ENCODE data around the gene IL24.
A peak's percentile ranks its signal among the peaks of the same experiment; 100 is the strongest.

DNA sequence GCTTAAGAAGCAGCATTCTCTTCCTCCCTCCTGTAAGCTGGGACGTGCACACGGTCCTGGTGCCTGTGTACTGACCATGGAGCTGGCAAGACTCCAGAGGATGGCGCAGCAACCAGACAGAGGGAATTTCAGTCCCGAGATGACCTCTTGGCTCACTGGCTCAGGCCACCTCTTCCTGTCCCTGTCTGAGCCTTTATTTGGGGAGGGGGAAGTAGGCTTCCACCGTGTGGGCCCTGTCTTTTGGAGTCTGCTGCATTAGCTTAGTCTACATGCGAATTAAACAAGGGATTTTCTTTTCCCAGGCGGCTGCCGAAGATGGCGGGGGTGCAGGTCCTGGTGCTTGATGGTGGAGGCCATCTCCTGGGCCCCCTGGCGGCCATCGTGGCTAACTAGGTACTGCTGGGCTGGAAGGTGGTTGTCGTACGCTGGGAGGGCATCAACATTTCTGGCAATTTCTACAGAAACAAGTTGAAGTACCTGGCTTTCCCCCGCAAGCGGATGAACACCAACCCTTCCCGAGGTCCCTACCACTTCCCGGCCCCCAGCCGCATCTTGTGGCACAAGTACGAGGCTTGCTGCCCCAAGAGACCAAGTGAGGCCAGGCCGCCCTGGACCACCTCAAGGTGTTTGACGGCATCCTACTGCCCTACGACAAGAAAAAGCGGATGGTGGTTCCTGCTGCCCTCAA, 10.2 kb downstream of the IL24 start:
- TF ChIP-seq, protein P1, sequence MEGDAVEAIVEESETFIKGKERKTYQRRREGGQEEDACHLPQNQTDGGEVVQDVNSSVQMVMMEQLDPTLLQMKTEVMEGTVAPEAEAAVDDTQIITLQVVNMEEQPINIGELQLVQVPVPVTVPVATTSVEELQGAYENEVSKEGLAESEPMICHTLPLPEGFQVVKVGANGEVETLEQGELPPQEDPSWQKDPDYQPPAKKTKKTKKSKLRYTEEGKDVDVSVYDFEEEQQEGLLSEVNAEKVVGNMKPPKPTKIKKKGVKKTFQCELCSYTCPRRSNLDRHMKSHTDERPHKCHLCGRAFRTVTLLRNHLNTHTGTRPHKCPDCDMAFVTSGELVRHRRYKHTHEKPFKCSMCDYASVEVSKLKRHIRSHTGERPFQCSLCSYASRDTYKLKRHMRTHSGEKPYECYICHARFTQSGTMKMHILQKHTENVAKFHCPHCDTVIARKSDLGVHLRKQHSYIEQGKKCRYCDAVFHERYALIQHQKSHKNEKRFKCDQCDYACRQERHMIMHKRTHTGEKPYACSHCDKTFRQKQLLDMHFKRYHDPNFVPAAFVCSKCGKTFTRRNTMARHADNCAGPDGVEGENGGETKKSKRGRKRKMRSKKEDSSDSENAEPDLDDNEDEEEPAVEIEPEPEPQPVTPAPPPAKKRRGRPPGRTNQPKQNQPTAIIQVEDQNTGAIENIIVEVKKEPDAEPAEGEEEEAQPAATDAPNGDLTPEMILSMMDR (IDR thresholded peaks at IDR 0.05): peak in 1 of 6 experiments; percentile 20
- TF ChIP-seq POLR2A (IDR thresholded peaks at IDR 0.05) (no peak), POLR2AphosphoS5 (IDR thresholded peaks at IDR 0.05) (no peak), EP300 (IDR thresholded peaks at IDR 0.05) (no peak)

All from upper lobe of left lung (tissue), 4 donors.